NCI-H146 treated with DMSO at 0.1 percent for 48 hours (cell line): Measurements from ENCODE around the gene SCUBE3.

ENCODE experiments used
- DNase-seq: peaks from one replicate; lab custom pipeline; 2025; ENCODE audit not compliant: unreplicated experiment; lab: John Stamatoyannopoulos, UW

Gene SCUBE3

DNA sequence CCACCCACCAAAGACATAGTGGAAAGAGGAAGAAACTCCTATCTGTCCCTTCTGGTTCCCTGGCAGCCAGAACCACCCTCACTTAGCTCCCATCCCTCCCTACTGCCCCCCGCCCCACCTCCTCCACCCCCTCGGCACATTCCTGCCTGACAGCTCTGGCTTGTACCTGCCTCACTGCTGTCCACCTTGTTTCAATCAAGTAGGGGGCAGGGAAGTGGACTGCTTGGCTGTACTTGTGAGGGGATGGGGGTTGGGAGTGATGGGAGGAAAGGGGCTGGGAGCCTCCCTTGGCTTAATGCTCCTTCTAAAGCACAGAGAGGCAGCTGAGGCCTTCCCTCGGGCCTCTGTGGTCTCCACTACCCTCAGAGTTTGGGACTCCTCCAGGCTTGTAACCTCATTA lies 23.7 kb downstream of the SCUBE3 start:
- DNase-seq = no peak

DNA sequence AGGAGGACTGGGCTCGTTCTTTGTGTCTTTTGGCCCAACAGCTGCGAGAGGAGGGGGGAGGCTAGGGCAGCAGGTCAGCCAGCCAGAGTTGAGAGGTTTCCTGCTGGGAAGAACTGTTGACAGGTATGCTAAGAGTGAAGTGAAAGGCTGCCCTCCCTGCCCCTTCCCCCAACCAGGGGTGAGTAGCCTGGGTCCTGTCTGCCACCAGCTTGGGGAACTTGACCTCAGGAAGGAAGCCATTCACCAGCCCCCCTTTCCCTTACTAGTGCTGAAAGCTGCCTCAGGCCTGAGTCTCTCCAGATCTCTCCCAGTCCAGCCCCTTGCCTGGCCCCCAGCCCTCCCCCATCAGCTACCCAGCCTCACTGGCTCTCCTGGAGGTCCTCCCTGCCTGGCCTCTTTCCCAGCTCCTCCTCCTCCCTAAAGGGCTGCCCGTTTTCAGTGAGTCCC lies 25.1 kb downstream of the SCUBE3 start:
- no peak for DNase-seq

- DNase-seq = no peak
Measured at GRCh38 chr6:35239581-35239980, 25.8 kb downstream of the SCUBE3 start.

GRCh38 chr6:35240838-35241801 lies 27.4 kb downstream of the SCUBE3 start:
- peak; percentile 11 for DNase-seq

DNA sequence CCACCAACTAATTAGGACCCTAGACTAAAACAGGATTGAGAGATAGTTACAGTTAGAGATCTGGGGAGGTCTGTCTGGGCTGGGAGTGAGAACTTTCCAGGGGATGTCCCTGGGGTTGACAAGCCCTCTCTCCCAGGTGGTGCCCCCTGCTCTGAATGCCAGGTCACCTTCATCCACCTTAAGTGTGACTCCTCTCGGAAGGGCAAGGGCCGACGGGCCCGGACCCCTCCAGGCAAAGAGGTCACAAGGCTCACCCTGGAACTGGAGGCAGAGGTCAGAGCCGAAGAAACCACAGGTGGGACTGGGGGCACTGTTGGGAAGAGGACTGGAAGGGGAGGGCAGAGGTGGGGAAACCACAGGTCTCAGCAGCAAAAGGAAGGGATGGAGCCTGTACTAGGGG lies 28.7 kb downstream of the SCUBE3 start:
- no peak for DNase-seq

GRCh38 chr6:35242906-35243305 lies 29.1 kb downstream of the SCUBE3 start:
- no peak for DNase-seq

- no peak for DNase-seq
Measured at GRCh38 chr6:35243386-35243958, 29.7 kb downstream of the SCUBE3 start.

DNA sequence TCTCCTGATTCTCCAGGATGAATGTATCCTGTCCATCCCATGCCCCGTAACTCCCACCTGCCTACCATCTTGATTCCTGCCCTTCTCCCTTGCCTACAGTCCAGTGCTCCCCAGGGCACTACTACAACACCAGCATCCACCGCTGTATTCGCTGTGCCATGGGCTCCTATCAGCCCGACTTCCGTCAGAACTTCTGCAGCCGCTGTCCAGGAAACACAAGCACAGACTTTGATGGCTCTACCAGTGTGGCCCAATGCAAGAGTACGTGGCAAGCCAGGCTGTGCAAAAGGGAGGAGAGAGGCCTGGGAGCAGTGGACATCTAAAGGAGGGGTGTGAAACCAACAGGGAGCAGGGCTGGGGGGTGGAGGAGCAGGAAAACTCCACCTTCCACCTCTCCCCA lies 30.8 kb downstream of the SCUBE3 start:
- no peak for DNase-seq

DNA sequence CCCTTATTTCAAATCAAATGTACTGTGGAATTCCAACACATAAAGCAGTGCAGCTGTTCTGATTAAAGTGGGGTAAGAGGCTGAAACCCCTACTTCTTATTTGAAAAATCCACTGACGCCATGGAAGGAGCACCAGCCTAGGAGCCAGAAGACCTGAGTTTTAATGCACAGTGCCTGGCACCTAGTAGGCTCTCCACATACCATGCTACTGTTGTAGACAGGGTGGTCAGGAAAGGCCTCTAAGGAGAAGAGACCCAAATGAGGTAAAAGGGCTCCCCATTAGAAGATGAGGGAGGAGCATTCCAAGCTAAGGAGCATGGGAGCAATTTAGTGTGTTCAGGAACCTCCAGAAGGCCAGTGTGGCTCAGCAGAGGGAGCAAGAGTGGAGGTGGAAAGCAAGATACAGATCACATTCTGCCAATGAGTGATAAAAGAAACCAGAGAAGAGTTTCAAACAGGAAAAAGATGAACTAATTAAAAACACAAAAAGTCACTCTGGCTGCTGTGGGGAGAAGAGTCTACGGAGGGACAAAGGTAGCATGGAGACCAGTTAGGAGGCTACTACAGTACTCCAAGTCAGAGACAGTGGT lies 34.0 kb downstream of the SCUBE3 start:
- DNase-seq = no peak

DNA sequence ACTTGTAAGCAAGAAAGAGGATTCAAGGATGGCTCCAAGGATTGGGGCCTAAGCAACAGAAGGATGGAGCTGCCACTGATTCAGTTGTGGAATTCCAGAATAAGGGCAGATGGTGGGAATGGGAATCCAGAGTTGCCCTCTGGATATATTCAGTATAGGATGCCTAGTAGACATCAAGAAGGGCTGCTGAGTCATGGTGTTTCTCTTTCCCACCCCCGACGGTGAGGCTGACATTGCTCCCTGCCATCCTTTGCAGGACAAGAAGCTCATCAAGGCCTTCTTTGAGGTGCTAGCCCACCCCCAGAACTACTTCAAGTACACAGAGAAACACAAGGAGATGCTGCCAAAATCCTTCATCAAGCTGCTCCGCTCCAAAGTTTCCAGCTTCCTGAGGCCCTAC lies 34.5 kb downstream of the SCUBE3 start:
- no peak for DNase-seq

GRCh38 chr6:35248965-35249364 lies 35.2 kb downstream of the SCUBE3 start:
- DNase-seq = no peak

GRCh38 chr6:35251949-35252348 lies 38.2 kb downstream of the SCUBE3 start:
- DNase-seq = no peak

GRCh38 chr6:35253249-35253648 lies 39.5 kb downstream of the SCUBE3 start:
- no peak for DNase-seq

- no peak for DNase-seq
Measured at GRCh38 chr6:35258336-35258735, 44.6 kb downstream of the SCUBE3 start.

DNA sequence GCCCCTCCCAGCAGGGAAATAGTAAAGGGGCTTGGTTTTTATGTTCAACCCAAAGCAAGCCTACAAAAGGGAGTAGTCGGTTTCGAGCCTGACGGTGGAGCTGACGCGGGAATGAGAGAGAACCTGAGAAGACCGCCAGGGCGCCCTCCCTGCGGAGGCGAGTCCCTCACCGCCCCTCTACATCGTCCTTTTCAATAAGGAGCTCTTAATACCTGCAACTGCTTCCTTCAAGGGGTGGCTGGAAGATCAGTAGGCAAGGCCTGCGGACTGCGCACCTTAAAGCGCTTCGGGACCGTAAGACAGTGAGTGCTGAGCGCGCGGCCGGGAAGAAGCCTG lies 45.1 kb downstream of the SCUBE3 start:
- DNase-seq = peak; percentile 47

GRCh38 chr6:35259194-35259947 lies 45.6 kb downstream of the SCUBE3 start, which contains the start of gene ZNF76:
TSS of gene ZNF76 (plus strand) at chr6:35259735. CDS start at chr6:35281152, 21,417 bp downstream.
- peak; percentile 84 for DNase-seq

- peak; percentile 11 for DNase-seq
Measured at GRCh38 chr6:35259948-35260590, 46.3 kb downstream of the SCUBE3 start.

- no peak for DNase-seq
Measured at GRCh38 chr6:35260591-35261570, 47.1 kb downstream of the SCUBE3 start.

DNA sequence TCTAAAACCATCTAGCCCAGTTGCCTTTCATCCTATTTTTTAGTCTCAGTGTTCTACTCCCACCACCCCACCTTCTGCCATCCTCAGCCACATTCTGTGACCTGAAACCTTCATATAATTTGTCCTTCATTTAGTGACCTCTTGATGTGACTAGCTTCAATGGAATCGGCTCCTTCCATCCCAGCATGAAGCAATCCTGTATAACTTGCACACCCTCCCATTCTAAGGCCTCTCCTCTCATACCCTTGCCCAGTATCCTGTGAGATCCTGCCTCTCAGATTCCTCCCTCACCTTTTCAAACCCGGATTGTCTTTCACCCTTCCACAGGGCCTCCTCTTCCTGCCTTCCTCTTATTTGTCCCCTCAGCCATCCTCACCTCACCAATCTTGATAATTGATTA lies 48.8 kb downstream of the SCUBE3 start:
- no peak for DNase-seq
